ENCODE measurements around the gene ADAMTS17.

The ADAMTS17 gene

DNA sequence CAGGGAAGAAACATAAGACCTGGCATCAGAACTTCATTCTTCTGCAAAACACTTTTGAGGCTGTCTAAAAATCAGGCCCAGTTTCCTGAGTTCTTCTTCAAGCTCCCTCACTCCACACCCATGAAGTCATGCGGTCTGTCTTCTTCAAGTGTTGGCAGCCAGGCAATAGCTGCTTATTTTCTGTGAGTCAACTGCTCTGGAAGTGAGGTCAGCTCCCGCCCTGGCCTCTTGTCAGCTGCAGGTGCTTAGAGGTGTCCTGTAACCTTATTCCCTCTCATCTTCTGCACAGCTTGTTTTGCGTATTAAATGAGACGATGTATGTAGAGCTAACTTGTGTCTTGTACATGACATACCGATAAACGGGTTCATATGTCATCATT, 226.1 kb downstream of the ADAMTS17 start:
- no peak overlapping the region for H2AFZ ChIP-seq (ENCODE audit: insufficient read depth, low read length, poor library complexity)
- H4K12ac ChIP-seq (ENCODE audit: low read depth, low read length), result no peak overlapping the region
- H2AK5ac ChIP-seq (ENCODE audit: low read length), result no peak overlapping the region
- no peak overlapping the region for H2BK5ac ChIP-seq (ENCODE audit: low read depth, low read length, poor library complexity)
- no peak overlapping the region for H2BK120ac ChIP-seq (ENCODE audit: insufficient read depth, low read length, poor library complexity)
- no peak overlapping the region for H3K14ac ChIP-seq (ENCODE audit: low read length)
- H3K9me3 ChIP-seq (ENCODE audit: insufficient read depth, low read depth, low read length), result peaks cover 4% of the 10 kb centered on the region
- H3K4me1 ChIP-seq (ENCODE audit: control insufficient read depth in 1 of 2, insufficient read depth in 2 of 2, low read length in 2 of 2), result peaks cover 0 to 11% of the 10 kb centered on the region in 2 experiments
- H3K23ac ChIP-seq (ENCODE audit: low read length), result no peak overlapping the region
- no peaks in the 10 kb centered on the region for H3K27me3 ChIP-seq (ENCODE audit: insufficient read depth, low read length)
- H3K79me2 ChIP-seq (ENCODE audit: control insufficient read depth, insufficient read depth, low read length, poor library complexity), result no peaks in the 10 kb centered on the region
- no peaks in the 10 kb centered on the region for H3K79me1 ChIP-seq (ENCODE audit: low read length)
- H3K4me3 ChIP-seq (ENCODE audit: low read depth, low read length), result no peak overlapping the region
- WGBS (ENCODE audit: extremely low coverage, insufficient coverage, insufficient read length), result no CpG with 5 or more reads among the region's 6 CpGs
- H3K9ac ChIP-seq (ENCODE audit: low read length), result no peak overlapping the region
- no peak overlapping the region for H3K4ac ChIP-seq (ENCODE audit: low read depth, low read length)
- no peak overlapping the region for H3K18ac ChIP-seq (ENCODE audit: low read length)
- no peak overlapping the region for H3K27ac ChIP-seq (ENCODE audit: low read depth, low read length)
- H3K4me2 ChIP-seq (ENCODE audit: low read length), result no peak overlapping the region
- DNase-seq, result no peak
- H4K8ac ChIP-seq (ENCODE audit: low read depth, low read length), result no peak overlapping the region
- H2BK12ac ChIP-seq (ENCODE audit: low read length), result no peak overlapping the region
- no peak overlapping the region for H4K91ac ChIP-seq (ENCODE audit: low read depth, low read length)
- H3K36me3 ChIP-seq (ENCODE audit: control insufficient read depth in 1 of 2, insufficient read depth in 2 of 2, low read length in 2 of 2), result no peaks in the 10 kb centered on the region

DNA sequence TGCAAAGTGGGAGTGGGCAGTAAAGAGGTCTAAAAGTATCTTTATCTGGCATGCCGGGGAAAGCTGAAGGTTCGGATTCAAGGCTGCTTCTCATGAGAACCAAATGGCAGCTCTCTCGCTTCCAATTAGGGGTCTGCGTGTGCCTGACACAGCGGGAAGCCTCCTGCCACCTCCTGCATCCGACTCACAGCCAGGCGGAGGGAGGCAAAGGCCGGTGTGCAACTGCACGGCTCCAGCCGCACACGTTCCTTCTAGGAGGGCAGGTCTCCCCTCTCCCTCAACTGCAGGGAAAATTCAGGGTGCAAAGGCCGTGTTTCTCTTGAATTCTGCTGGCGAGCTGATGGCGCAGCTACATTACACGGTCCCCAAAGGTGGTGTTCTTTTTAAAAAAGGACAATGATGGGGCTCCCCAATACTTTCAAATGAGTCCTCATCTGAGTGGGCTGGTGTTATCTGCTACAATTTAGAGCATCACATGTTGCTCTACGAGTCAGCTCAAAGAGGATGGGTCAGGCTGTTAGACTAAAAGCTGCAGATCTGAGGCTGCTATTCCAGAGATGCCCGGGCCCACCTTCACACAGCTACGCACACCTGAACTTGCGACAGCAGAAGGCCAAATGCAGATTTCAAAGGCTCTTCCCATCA, 226.6 kb downstream of the ADAMTS17 start:
- Histone ChIP-seq H4K8ac (ENCODE audit: low read depth, low read length) (no peak overlapping the region), H3K23ac (ENCODE audit: low read length) (no peak overlapping the region), H3K9me3 (ENCODE audit: insufficient read depth, low read depth, low read length) (peaks cover 4% of the 10 kb centered on the region), H3K18ac (ENCODE audit: low read length) (no peak overlapping the region), H3K27me3 (ENCODE audit: insufficient read depth, low read length) (no peaks in the 10 kb centered on the region), H3K4me1 (ENCODE audit: control insufficient read depth in 1 of 2, insufficient read depth in 2 of 2, low read length in 2 of 2) (peaks cover 0 to 11% of the 10 kb centered on the region in 2 experiments), H4K12ac (ENCODE audit: low read depth, low read length) (no peak overlapping the region), H3K27ac (ENCODE audit: low read depth, low read length) (no peak overlapping the region), H3K4me2 (ENCODE audit: low read length) (no peak overlapping the region), H2AFZ (ENCODE audit: insufficient read depth, low read length, poor library complexity) (no peak overlapping the region), H4K91ac (ENCODE audit: low read depth, low read length) (no peak overlapping the region), H2BK5ac (ENCODE audit: low read depth, low read length, poor library complexity) (no peak overlapping the region), H3K4ac (ENCODE audit: low read depth, low read length) (no peak overlapping the region), H2BK120ac (ENCODE audit: insufficient read depth, low read length, poor library complexity) (no peak overlapping the region), H2AK5ac (ENCODE audit: low read length) (no peak overlapping the region), H2BK12ac (ENCODE audit: low read length) (no peak overlapping the region), H3K4me3 (ENCODE audit: low read depth, low read length) (no peak overlapping the region), H3K79me2 (ENCODE audit: control insufficient read depth, insufficient read depth, low read length, poor library complexity) (no peaks in the 10 kb centered on the region), H3K9ac (ENCODE audit: low read length) (no peak overlapping the region), H3K36me3 (ENCODE audit: control insufficient read depth in 1 of 2, insufficient read depth in 2 of 2, low read length in 2 of 2) (no peaks in the 10 kb centered on the region), H3K14ac (ENCODE audit: low read length) (no peak overlapping the region), H3K79me1 (ENCODE audit: low read length) (no peaks in the 10 kb centered on the region)
- no CpG with 5 or more reads among the region's 19 CpGs for WGBS (ENCODE audit: extremely low coverage, insufficient coverage, insufficient read length)
- no peak for DNase-seq

DNA sequence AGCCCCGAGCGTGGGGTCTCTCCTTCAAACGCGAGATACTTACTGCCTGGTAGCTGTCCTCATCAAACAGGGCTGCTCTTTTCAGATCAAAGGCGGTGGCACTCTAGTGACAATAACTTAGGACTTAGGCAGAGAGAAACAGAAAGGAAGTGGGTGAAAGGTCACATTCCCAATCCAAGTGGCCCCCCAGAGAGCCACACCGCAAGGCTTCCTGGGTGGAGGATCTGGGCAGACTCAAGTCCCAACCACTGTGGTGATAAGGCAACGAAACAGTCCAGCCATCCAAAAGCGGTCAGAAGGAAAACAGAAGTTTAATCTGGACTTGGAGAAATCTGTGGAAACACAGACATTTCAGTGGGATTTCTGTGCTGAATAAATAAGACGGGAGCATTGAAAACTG, 227.2 kb downstream of the ADAMTS17 start:
- H2AFZ ChIP-seq (ENCODE audit: insufficient read depth, low read length, poor library complexity), result no peak overlapping the region
- no peak overlapping the region for H3K4me2 ChIP-seq (ENCODE audit: low read length)
- no peak overlapping the region for H4K12ac ChIP-seq (ENCODE audit: low read depth, low read length)

GRCh38 chr15:100114100-100114499, 227.7 kb downstream of the ADAMTS17 start:
- H4K12ac ChIP-seq (ENCODE audit: low read depth, low read length), result no peak overlapping the region
- H3K79me1 ChIP-seq (ENCODE audit: low read length), result no peaks in the 10 kb centered on the region
- H2AK5ac ChIP-seq (ENCODE audit: low read length), result no peak overlapping the region
- H3K4me2 ChIP-seq (ENCODE audit: low read length), result no peak overlapping the region
- no peak overlapping the region for H2BK12ac ChIP-seq (ENCODE audit: low read length)
- H3K9me3 ChIP-seq (ENCODE audit: insufficient read depth, low read depth, low read length), result peaks cover under 1% of the 10 kb centered on the region
- H3K14ac ChIP-seq (ENCODE audit: low read length), result no peak overlapping the region
- peaks cover 0 to 11% of the 10 kb centered on the region in 2 experiments for H3K4me1 ChIP-seq (ENCODE audit: control insufficient read depth in 1 of 2, insufficient read depth in 2 of 2, low read length in 2 of 2)
- H4K91ac ChIP-seq (ENCODE audit: low read depth, low read length), result no peak overlapping the region
- peak in 1 of 2 donors; percentile 2 for DNase-seq
- no peaks in the 10 kb centered on the region for H3K36me3 ChIP-seq (ENCODE audit: control insufficient read depth in 1 of 2, insufficient read depth in 2 of 2, low read length in 2 of 2)
- no peak overlapping the region for H4K8ac ChIP-seq (ENCODE audit: low read depth, low read length)
- no peak overlapping the region for H3K18ac ChIP-seq (ENCODE audit: low read length)
- H3K27ac ChIP-seq (ENCODE audit: low read depth, low read length), result no peak overlapping the region
- H2AFZ ChIP-seq (ENCODE audit: insufficient read depth, low read length, poor library complexity), result no peak overlapping the region
- no CpG with 5 or more reads among the region's 8 CpGs for WGBS (ENCODE audit: extremely low coverage, insufficient coverage, insufficient read length)
- H2BK120ac ChIP-seq (ENCODE audit: insufficient read depth, low read length, poor library complexity), result no peak overlapping the region
- H3K27me3 ChIP-seq (ENCODE audit: insufficient read depth, low read length), result no peaks in the 10 kb centered on the region
- H3K23ac ChIP-seq (ENCODE audit: low read length), result no peak overlapping the region
- no peak overlapping the region for H3K4ac ChIP-seq (ENCODE audit: low read depth, low read length)
- H2BK5ac ChIP-seq (ENCODE audit: low read depth, low read length, poor library complexity), result no peak overlapping the region
- H3K79me2 ChIP-seq (ENCODE audit: control insufficient read depth, insufficient read depth, low read length, poor library complexity), result no peaks in the 10 kb centered on the region
- no peak overlapping the region for H3K9ac ChIP-seq (ENCODE audit: low read length)
- no peak overlapping the region for H3K4me3 ChIP-seq (ENCODE audit: low read depth, low read length)

More for the DNA sequence above, 227.2 kb downstream of the ADAMTS17 start:
- Histone ChIP-seq H2BK5ac (ENCODE audit: low read depth, low read length, poor library complexity) (no peak overlapping the region), H3K36me3 (ENCODE audit: control insufficient read depth in 1 of 2, insufficient read depth in 2 of 2, low read length in 2 of 2) (no peaks in the 10 kb centered on the region), H3K14ac (ENCODE audit: low read length) (no peak overlapping the region), H3K79me2 (ENCODE audit: control insufficient read depth, insufficient read depth, low read length, poor library complexity) (no peaks in the 10 kb centered on the region), H2BK12ac (ENCODE audit: low read length) (no peak overlapping the region), H3K4ac (ENCODE audit: low read depth, low read length) (no peak overlapping the region), H3K4me3 (ENCODE audit: low read depth, low read length) (no peak overlapping the region), H3K79me1 (ENCODE audit: low read length) (no peaks in the 10 kb centered on the region), H3K18ac (ENCODE audit: low read length) (no peak overlapping the region), H3K27me3 (ENCODE audit: insufficient read depth, low read length) (no peaks in the 10 kb centered on the region), H4K91ac (ENCODE audit: low read depth, low read length) (no peak overlapping the region), H3K4me1 (ENCODE audit: control insufficient read depth in 1 of 2, insufficient read depth in 2 of 2, low read length in 2 of 2) (peaks cover 0 to 11% of the 10 kb centered on the region in 2 experiments), H4K8ac (ENCODE audit: low read depth, low read length) (no peak overlapping the region), H2BK120ac (ENCODE audit: insufficient read depth, low read length, poor library complexity) (no peak overlapping the region), H3K27ac (ENCODE audit: low read depth, low read length) (no peak overlapping the region), H3K9ac (ENCODE audit: low read length) (no peak overlapping the region), H3K23ac (ENCODE audit: low read length) (no peak overlapping the region), H2AK5ac (ENCODE audit: low read length) (no peak overlapping the region), H3K9me3 (ENCODE audit: insufficient read depth, low read depth, low read length) (peaks cover 4% of the 10 kb centered on the region)
- DNase-seq, result no peak
- no CpG with 5 or more reads among the region's 9 CpGs for WGBS (ENCODE audit: extremely low coverage, insufficient coverage, insufficient read length)
